Brain microvascular endothelial cell (primary cell): Measurements from ENCODE around the gene OR51V1.

Experiments used
- DNase-seq: peaks from one replicate; pipeline ENCODE4 v3.0.0-alpha.2; 2020
- H3K27ac ChIP-seq: fragments of 250-450 bp; sonication (Bioruptor Pico); 2 replicates; pipeline ENCODE4 v1.5.1; 2020; ENCODE audit warnings: mild to moderate bottlenecking, moderate library complexity
- H3K27me3 ChIP-seq: fragments of 250-450 bp; sonication (Bioruptor Pico); replicated peaks from 2 replicates; pipeline ENCODE4 v1.5.1; 2020; ENCODE audit warnings: mild to moderate bottlenecking
- H3K36me3 ChIP-seq: fragments of 250-450 bp; sonication (Bioruptor Pico); replicated peaks from 2 replicates; pipeline ENCODE4 v1.5.1; 2020; ENCODE audit warnings: mild to moderate bottlenecking
- H3K4me3 ChIP-seq: 2 replicates; pipeline ENCODE4 v1.5.1; 2011; ENCODE audit warnings: low read depth, mild to moderate bottlenecking, control low read depth, low read length, moderate library complexity
- CTCF ChIP-seq: IDR thresholded peaks from 2 replicates; pipeline ENCODE4 v1.5.1; 2011; ENCODE audit warnings: low read depth, mild to moderate bottlenecking, moderate library complexity, low read length, control low read depth, inconsistent platforms; ENCODE audit errors: missing control alignments
- in situ Hi-C: cut with HindIII; loops from 2 replicates; pipeline ENCODE4 v1.10.0; 2017; ENCODE audit warnings: low sequenced_read_pairs, low pct_ligation_motif_present

Gene OR51V1

GRCh38 chr11:5159806-5160205 lies 40.7 kb downstream of the OR51V1 start:
- Histone ChIP-seq H3K27me3 (no peaks in the 10 kb centered on the region), H3K36me3 (no peaks in the 10 kb centered on the region), H3K27ac (no peak overlapping the region), H3K4me3 (no peak overlapping the region)
- no peak for TF ChIP-seq CTCF
- in situ Hi-C loops: no loop called here
- DNase-seq: no peak

GRCh38 chr11:5154657-5155056 lies 45.8 kb downstream of the OR51V1 start, which contains the start of gene OR52A1:
Gene OR52A1 (minus strand): TSS chr11:5154757. CDS start chr11:5152369, 2,388 bp downstream.
- DNase-seq: no peak
- no peaks in the 10 kb centered on the region for H3K27me3 ChIP-seq
- H3K36me3 ChIP-seq: no peaks in the 10 kb centered on the region
- in situ Hi-C loops: no loop called here
- H3K4me3 ChIP-seq: no peak within 1 kb of the TSS
- no peak for TF ChIP-seq CTCF
- H3K27ac ChIP-seq: no peak within 1 kb of the TSS

GRCh38 chr11:5153574-5154431 lies 46.7 kb downstream of the OR51V1 start:
- H3K4me3 ChIP-seq: no peak overlapping the region

GRCh38 chr11:5151713-5152153 lies 48.7 kb downstream of the OR51V1 start:
- Histone ChIP-seq H3K27ac (no peak overlapping the region), H3K36me3 (no peaks in the 10 kb centered on the region), H3K4me3 (no peak overlapping the region), H3K27me3 (no peaks in the 10 kb centered on the region)
- no peak for TF ChIP-seq CTCF
- no peak for DNase-seq
- in situ Hi-C loops: no loop called here

More at GRCh38 chr11:5153574-5154431, 46.7 kb downstream of the OR51V1 start:
- no peak for DNase-seq
- no peaks in the 10 kb centered on the region for H3K27me3 ChIP-seq
- no peak for TF ChIP-seq CTCF
- in situ Hi-C loops: no loop called here
- H3K36me3 ChIP-seq: no peaks in the 10 kb centered on the region
- H3K27ac ChIP-seq: no peak overlapping the region
